ENCODE measurements around the gene LIN37.

GRCh38 chr19:35721374-35721773 lies 27.0 kb upstream of the LIN37 start:
- TF ChIP-seq SP1 (IDR thresholded peaks at IDR 0.05) (no peak), CTCF (IDR thresholded peaks at IDR 0.05; ENCODE audit: low read depth, low read length, missing input control) (no peak), JUND (IDR thresholded peaks at IDR 0.05) (no peak), ZBTB33 (IDR thresholded peaks at IDR 0.05) (no peak), MAX (IDR thresholded peaks at IDR 0.05) (no peak), RAD21 (IDR thresholded peaks at IDR 0.05) (no peak), EGR1 (IDR thresholded peaks at IDR 0.05; ENCODE audit: low read depth in 2 of 2) (no peak), REST (IDR thresholded peaks at IDR 0.05) (no peak), YY1 (IDR thresholded peaks at IDR 0.05) (no peak), TAF1 (conservative IDR thresholded peaks at IDR 0.05) (no peak)

All from liver (tissue), 3 donors.